Loucy (cell line): ENCODE results near the gene TNFRSF8.
A peak's percentile ranks its signal among the peaks of the same experiment; 100 is the strongest.

Experiments used
- H2AFZ ChIP-seq: fragments of 200-600 bp; sonication (generic); 2 replicates; pipeline ENCODE4 v1.6.0; 2016; ENCODE audit warnings: antibody characterized with exemption, mild to moderate bottlenecking, low read length, moderate library complexity
- H3F3A ChIP-seq: fragments of 200-600 bp; 2 replicates; pipeline ENCODE4 v1.6.0; 2016; ENCODE audit warnings: antibody characterized with exemption, low read depth, mild to moderate bottlenecking
- H3K27me3 ChIP-seq: fragments of 200-600 bp; sonication (generic); 2 replicates; pipeline ENCODE4 v1.6.1; 2014; ENCODE audit warnings: low read length, mild to moderate bottlenecking; ENCODE audit not compliant: insufficient read depth, poor library complexity, severe bottlenecking
- H3K36me3 ChIP-seq: fragments of 200-600 bp; sonication (generic); 2 replicates; pipeline ENCODE4 v1.6.1; 2016; ENCODE audit warnings: low read length; ENCODE audit not compliant: insufficient read depth
- H3K4me1 ChIP-seq: fragments of 200-600 bp; sonication (generic); 2 replicates; pipeline ENCODE4 v1.5.1; 2014; ENCODE audit warnings: low read length, mild to moderate bottlenecking; ENCODE audit not compliant: insufficient read depth, poor library complexity, severe bottlenecking
- H3K4me2 ChIP-seq: fragments of 200-600 bp; sonication (generic); 2 replicates; pipeline ENCODE4 v1.6.0; 2014; ENCODE audit warnings: antibody characterized with exemption, low read length, low read depth, mild to moderate bottlenecking; ENCODE audit not compliant: poor library complexity, severe bottlenecking
- H3K4me3 ChIP-seq: fragments of 200-600 bp; sonication (generic); 2 replicates; pipeline ENCODE4 v1.5.1; 2014; ENCODE audit warnings: low read length, mild to moderate bottlenecking, mixed read lengths; ENCODE audit not compliant: poor library complexity, severe bottlenecking
- H3K79me2 ChIP-seq: fragments of 200-600 bp; sonication (generic); 2 replicates; pipeline ENCODE4 v1.6.1; 2014; ENCODE audit warnings: low read length; ENCODE audit not compliant: insufficient read depth
- H3K9ac ChIP-seq: fragments of 200-600 bp; sonication (generic); 2 replicates; pipeline ENCODE4 v1.6.0; 2014; ENCODE audit warnings: mild to moderate bottlenecking, low read depth, low read length, moderate library complexity; ENCODE audit not compliant: poor library complexity, severe bottlenecking
- H3K9me2 ChIP-seq: fragments of 200-600 bp; sonication (generic); replicated peaks from 2 replicates; pipeline ENCODE4 v1.6.1; 2016; ENCODE audit warnings: low read depth, low read length, mixed read lengths
- H3K9me3 ChIP-seq: fragments of 200-600 bp; sonication (generic); 2 replicates; pipeline ENCODE4 v1.6.1; 2014; ENCODE audit warnings: mild to moderate bottlenecking, antibody characterized with exemption, low read length, low read depth; ENCODE audit not compliant: insufficient read depth
- H4K20me1 ChIP-seq: fragments of 200-600 bp; sonication (generic); 2 replicates; pipeline ENCODE4 v1.6.0; 2014; ENCODE audit warnings: antibody characterized with exemption, low read length, mild to moderate bottlenecking; ENCODE audit not compliant: insufficient read depth, poor library complexity, severe bottlenecking
- CTCF ChIP-seq: fragments of 200-600 bp; sonication (generic); conservative IDR thresholded peaks from 2 replicates; pipeline ENCODE4 v1.5.1; 2014; ENCODE audit warnings: mild to moderate bottlenecking, antibody characterized with exemption, low read length
- EZH2phosphoT487 ChIP-seq: fragments of 200-600 bp; IDR thresholded peaks from 2 replicates; pipeline ENCODE4 v1.6.1; 2018; ENCODE audit warnings: antibody characterized with exemption, mild to moderate bottlenecking, moderate library complexity, borderline replicate concordance

TNFRSF8 gene

GRCh38 chr1:12169442-12170135 is 106.5 kb downstream of the TNFRSF8 start:
- Histone ChIP-seq H3K79me2 (peaks cover 65% of the 10 kb centered on the region), H2AFZ (no peak overlapping the region), H3K27me3 (no peaks in the 10 kb centered on the region), H3K4me3 (peak overlapping the region; percentile 81), H3K36me3 (no peaks in the 10 kb centered on the region), H3K9me2 (no peaks in the 10 kb centered on the region), H4K20me1 (peaks cover 9% of the 10 kb centered on the region), H3K4me2 (peak overlapping the region; percentile 91), H3K9me3 (no peaks in the 10 kb centered on the region), H3F3A (peaks cover 3% of the 10 kb centered on the region; the same call in 1 of the 2 replicates), H3K9ac (no peak overlapping the region), H3K4me1 (peaks cover 64% of the 10 kb centered on the region)
- TF ChIP-seq EZH2phosphoT487 (no peak), CTCF (no peak)

- H4K20me1 ChIP-seq = peaks cover 9% of the 10 kb centered on the region
- H3K36me3 ChIP-seq = no peaks in the 10 kb centered on the region
- peak overlapping the region; percentile 91 for H3K4me2 ChIP-seq
- H3K9me2 ChIP-seq = no peaks in the 10 kb centered on the region
- no peak overlapping the region for H3K4me3 ChIP-seq
- no peak overlapping the region for H2AFZ ChIP-seq
- TF ChIP-seq EZH2phosphoT487 (no peak), CTCF (no peak)
- H3F3A ChIP-seq = peaks cover 3% of the 10 kb centered on the region; the same call in 1 of the 2 replicates
- H3K79me2 ChIP-seq = peaks cover 72% of the 10 kb centered on the region
- H3K9me3 ChIP-seq = no peaks in the 10 kb centered on the region
- H3K9ac ChIP-seq = no peak overlapping the region
- no peaks in the 10 kb centered on the region for H3K27me3 ChIP-seq
- H3K4me1 ChIP-seq = peaks cover 67% of the 10 kb centered on the region
These were observed 107.2 kb downstream of the TNFRSF8 start for GRCh38 chr1:12170263-12170671.

GRCh38 chr1:12171206-12172041 is 108.3 kb downstream of the TNFRSF8 start:
- Histone ChIP-seq H3K9me2 (no peaks in the 10 kb centered on the region), H2AFZ (no peak overlapping the region), H3K36me3 (no peaks in the 10 kb centered on the region), H3K79me2 (peaks cover 83% of the 10 kb centered on the region), H3F3A (peaks cover 3% of the 10 kb centered on the region; the same call in 1 of the 2 replicates), H4K20me1 (peaks cover 9% of the 10 kb centered on the region), H3K9ac (no peak overlapping the region), H3K4me1 (peaks cover 73% of the 10 kb centered on the region), H3K4me2 (peak overlapping the region; percentile 56), H3K27me3 (no peaks in the 10 kb centered on the region), H3K9me3 (no peaks in the 10 kb centered on the region), H3K4me3 (no peak overlapping the region)
- TF ChIP-seq EZH2phosphoT487 (no peak), CTCF (no peak)
